Cardiac ventricle fibroblast (primary cell): ENCODE data around the gene BPI. TPM values are rescaled to one million over a fixed set of nuclear protein-coding genes. Genes with fewer than 3 reads are reported as not detected.

ENCODE experiments used
- total RNA-seq: library from RNA; depleted of rRNA; stranded (reverse); fragments of >200 nt; gene quantifications from 2 replicates; pipeline ENCODE4 v1.2.3, GENCODE V29; 2015

The BPI gene
- total RNA-seq, result not detected in 2 replicates

GRCh38 chr20:38303908-38304379 lies at the start of gene BPI:
BPI (plus strand) TSS chr20:38304156; CDS start chr20:38304224, 68 bp downstream.

GRCh38 chr20:38260378-38261053 lies 43.4 kb upstream of the BPI start, which contains the start of gene KIAA1755:
KIAA1755 (minus strand) TSS chr20:38260735; CDS start chr20:38260500, 235 bp downstream.

DNA sequence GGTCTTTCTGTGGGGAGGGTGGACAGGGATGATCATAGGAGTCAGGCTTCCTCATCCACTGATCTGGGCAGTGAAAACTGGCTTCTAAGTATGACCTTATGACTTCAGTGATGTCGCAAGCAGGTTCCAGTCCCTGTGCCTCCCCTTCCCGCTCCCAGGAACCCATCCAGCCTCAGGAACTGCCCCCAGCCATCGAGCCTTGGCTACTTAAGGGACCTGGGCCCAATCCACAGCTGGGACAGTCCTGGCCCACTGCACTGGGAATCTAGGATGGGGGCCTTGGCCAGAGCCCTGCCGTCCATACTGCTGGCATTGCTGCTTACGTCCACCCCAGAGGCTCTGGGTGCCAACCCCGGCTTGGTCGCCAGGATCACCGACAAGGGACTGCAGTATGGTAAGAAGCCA lies 42.3 kb downstream of the BPI start, which contains the start of gene LBP:
LBP (plus strand) TSS at position 236 of the 405 bp plus-strand sequence; CDS start at position 271, 35 bp downstream.

Other genes starting within 250 kb of the BPI start
- gene TGM2, start 138.9 kb upstream of the BPI start, total RNA-seq, result 15.2 and 16.8 TPM in 2 replicates
- 1.9 and 4.1 TPM in 2 replicates for gene KIAA1755, start 43.4 kb upstream of the BPI start, total RNA-seq
- gene LBP, start 42.3 kb downstream of the BPI start, total RNA-seq, result 0.20 and 1.7 TPM in 2 replicates
- 8.4 and 10.1 TPM in 2 replicates for gene SNHG17, start 131.2 kb downstream of the BPI start, total RNA-seq
- gene RALGAPB, start 168.7 kb downstream of the BPI start, total RNA-seq, result 16.2 and 17.8 TPM in 2 replicates